ENCODE results near the gene AARS2. TPM values are rescaled to one million over a fixed set of nuclear protein-coding genes. Genes with fewer than 3 reads are reported as not detected.

Gene AARS2
- total and polyA plus RNA-seq, 10 of the 15 experiments (the other 5 are each of a cell fraction or from before 2014, with no cell fraction given): 0.71 to 18.3 (median 12.7) TPM

DNA sequence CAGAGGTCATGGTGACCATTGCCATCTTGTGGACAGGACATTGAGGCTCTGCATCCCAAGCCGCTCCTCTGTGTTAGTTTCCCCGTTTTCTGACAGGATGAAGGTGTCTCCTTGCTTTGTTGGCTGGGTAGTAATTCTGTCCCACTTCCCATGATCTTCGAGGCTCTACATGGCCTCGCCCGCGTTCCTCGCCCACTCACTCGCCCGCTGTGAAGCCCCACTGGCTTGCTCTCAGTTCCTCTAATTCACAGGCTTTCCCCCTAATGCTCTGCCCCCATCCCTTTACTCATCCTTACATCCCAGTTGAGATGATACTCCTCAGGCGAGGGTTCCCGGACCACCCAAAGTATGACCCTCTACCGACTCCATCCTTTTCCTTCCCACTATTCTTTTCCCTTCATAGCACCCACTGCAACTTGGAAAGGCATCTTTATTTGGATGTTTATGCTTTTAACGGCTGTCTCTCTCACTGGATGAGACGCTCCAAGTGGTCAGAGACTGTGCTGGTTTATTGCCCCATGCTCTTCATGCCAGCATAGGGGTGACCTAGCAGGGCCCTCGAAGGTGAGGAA is 55.3 kb downstream of the AARS2 start (continued):
- TF ChIP-seq NR2F1 (conservative IDR thresholded peaks at IDR 0.05) (no peak; the same call in 1 of the 2 replicates), KAT2A (conservative IDR thresholded peaks at IDR 0.05; ENCODE audit: control insufficient read depth, low read depth, low read length) (no peak), SP1 (IDR thresholded peaks at IDR 0.05; ENCODE audit: low read depth, low read length) (peak; percentile 55), ETV6 (conservative IDR thresholded peaks at IDR 0.05 in 1 of 2, IDR thresholded peaks at IDR 0.05 in 1 of 2; ENCODE audit: borderline replicate concordance in 1 of 2, low read depth in 1 of 2) (peak in 1 of 2 experiments; percentile 59; a peak in 2 of 4 replicates), SKIL (IDR thresholded peaks at IDR 0.05; ENCODE audit: low read depth, poor library complexity, severe bottlenecking) (peak; percentile 39), ZSCAN29 (IDR thresholded peaks at IDR 0.05) (0 out of 2 replicates have a peak, but pooled peaks have one; percentile 9), ZNF207 (IDR thresholded peaks at IDR 0.05; ENCODE audit: borderline replicate concordance) (no peak), ZZZ3 (IDR thresholded peaks at IDR 0.05; ENCODE audit: control insufficient read depth, insufficient read length, low read depth) (no peak), EGR1 (IDR thresholded peaks at IDR 0.05; ENCODE audit: borderline replicate concordance in 1 of 2, low read depth in 2 of 2, low read length in 2 of 2) (peak in 1 of 2 experiments; percentile 95; a peak in 2 of 3 replicates), NR2C2 (IDR thresholded peaks at IDR 0.05; ENCODE audit: borderline replicate concordance, control insufficient read depth, insufficient read length, low read depth) (no peak), KDM1A (IDR thresholded peaks at IDR 0.05; ENCODE audit: borderline replicate concordance) (no peak), RCOR1 (conservative IDR thresholded peaks at IDR 0.05; ENCODE audit: low read depth, low read length) (no peak), SREBF1 (IDR thresholded peaks at IDR 0.05; ENCODE audit: low read length) (no peak), IRF4 (IDR thresholded peaks at IDR 0.05; ENCODE audit: low read depth, low read length) (peak; percentile 95), STAT1 (conservative IDR thresholded peaks at IDR 0.05) (0 out of 2 replicates have a peak, but pooled peaks have one; percentile 68), ZNF687 (IDR thresholded peaks at IDR 0.05) (peak; percentile 87), MTA2 (IDR thresholded peaks at IDR 0.05; ENCODE audit: low read depth) (peak; percentile 77)
- TF ChIP-seq, protein P1, sequence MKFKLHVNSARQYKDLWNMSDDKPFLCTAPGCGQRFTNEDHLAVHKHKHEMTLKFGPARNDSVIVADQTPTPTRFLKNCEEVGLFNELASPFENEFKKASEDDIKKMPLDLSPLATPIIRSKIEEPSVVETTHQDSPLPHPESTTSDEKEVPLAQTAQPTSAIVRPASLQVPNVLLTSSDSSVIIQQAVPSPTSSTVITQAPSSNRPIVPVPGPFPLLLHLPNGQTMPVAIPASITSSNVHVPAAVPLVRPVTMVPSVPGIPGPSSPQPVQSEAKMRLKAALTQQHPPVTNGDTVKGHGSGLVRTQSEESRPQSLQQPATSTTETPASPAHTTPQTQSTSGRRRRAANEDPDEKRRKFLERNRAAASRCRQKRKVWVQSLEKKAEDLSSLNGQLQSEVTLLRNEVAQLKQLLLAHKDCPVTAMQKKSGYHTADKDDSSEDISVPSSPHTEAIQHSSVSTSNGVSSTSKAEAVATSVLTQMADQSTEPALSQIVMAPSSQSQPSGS (IDR thresholded peaks at IDR 0.05; ENCODE audit: low read length): no peak
- TF ChIP-seq, protein P2, sequence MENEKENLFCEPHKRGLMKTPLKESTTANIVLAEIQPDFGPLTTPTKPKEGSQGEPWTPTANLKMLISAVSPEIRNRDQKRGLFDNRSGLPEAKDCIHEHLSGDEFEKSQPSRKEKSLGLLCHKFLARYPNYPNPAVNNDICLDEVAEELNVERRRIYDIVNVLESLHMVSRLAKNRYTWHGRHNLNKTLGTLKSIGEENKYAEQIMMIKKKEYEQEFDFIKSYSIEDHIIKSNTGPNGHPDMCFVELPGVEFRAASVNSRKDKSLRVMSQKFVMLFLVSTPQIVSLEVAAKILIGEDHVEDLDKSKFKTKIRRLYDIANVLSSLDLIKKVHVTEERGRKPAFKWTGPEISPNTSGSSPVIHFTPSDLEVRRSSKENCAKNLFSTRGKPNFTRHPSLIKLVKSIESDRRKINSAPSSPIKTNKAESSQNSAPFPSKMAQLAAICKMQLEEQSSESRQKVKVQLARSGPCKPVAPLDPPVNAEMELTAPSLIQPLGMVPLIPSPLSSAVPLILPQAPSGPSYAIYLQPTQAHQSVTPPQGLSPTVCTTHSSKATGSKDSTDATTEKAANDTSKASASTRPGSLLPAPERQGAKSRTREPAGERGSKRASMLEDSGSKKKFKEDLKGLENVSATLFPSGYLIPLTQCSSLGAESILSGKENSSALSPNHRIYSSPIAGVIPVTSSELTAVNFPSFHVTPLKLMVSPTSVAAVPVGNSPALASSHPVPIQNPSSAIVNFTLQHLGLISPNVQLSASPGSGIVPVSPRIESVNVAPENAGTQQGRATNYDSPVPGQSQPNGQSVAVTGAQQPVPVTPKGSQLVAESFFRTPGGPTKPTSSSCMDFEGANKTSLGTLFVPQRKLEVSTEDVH (IDR thresholded peaks at IDR 0.05; ENCODE audit: low read depth, partially characterized antibody): peak; percentile 80
